ENCODE measurements around the gene STRN. TPM values are rescaled to one million over a fixed set of nuclear protein-coding genes. Genes with fewer than 3 reads are reported as not detected.

Gene STRN
- total and polyA plus RNA-seq, 9 of the 15 experiments (the other 6 are each of a cell fraction or from before 2014, with no cell fraction given): 1.3 to 31.2 (median 20.0) TPM

GRCh38 chr2:36811071-36811470 is 155.3 kb downstream of the STRN start:
- intact Hi-C loops (cut with micrococcal nuclease) (loop anchor here (10.0 kb wide), 1 partner anchor 104 kb away; no protein-coding TSS in a partner anchor), in situ Hi-C loops (cut with MboI) (no loop called here)
- no peak overlapping the region for H2AFZ ChIP-seq (ENCODE audit: low read depth, low read length)
- CTCF ChIA-PET (ENCODE audit: low intra/inter-chr PET ratio): no interaction called here
- H4K20me1 ChIP-seq (replicated peaks; ENCODE audit: control insufficient read depth, insufficient read depth, low read length): no peaks in the 10 kb centered on the region
- no peaks in the 10 kb centered on the region for H3K36me3 ChIP-seq (ENCODE audit: control insufficient read depth, insufficient read depth, low read length)
- POLR2A ChIA-PET: interaction anchor here (1.5 to 1.7 kb wide), 2 partner anchors 10 to 13 kb away, joined by 3 to 7 read pairs; no protein-coding TSS in a partner anchor
- H3K9ac ChIP-seq (ENCODE audit: insufficient read depth in 1 of 2, low read depth in 2 of 2, low read length in 2 of 2): no peak overlapping the region
- no peak overlapping the region for H3K4me3 ChIP-seq
- no peaks in the 10 kb centered on the region for H3K9me1 ChIP-seq (ENCODE audit: control insufficient read depth, insufficient read depth, low read length)
- ATAC-seq: no peak
- no peak for TF ChIP-seq SNIP1 (IDR thresholded peaks at IDR 0.05; ENCODE audit: low read depth)
- no peak for TF ChIP-seq ZNF274 (IDR thresholded peaks at IDR 0.05; ENCODE audit: borderline replicate concordance, low read depth, low read length)
- no peak for TF ChIP-seq MYNN (IDR thresholded peaks at IDR 0.05)
- TF ChIP-seq MYNN (CRISPR knock-in tag; IDR thresholded peaks at IDR 0.05): no peak
- no peak for TF ChIP-seq NCOA4 (IDR thresholded peaks at IDR 0.05; ENCODE audit: partially characterized antibody)
- TF ChIP-seq ZBTB40 (IDR thresholded peaks at IDR 0.05): no peak
- no peak for TF ChIP-seq ZBTB40 (CRISPR knock-in tag; IDR thresholded peaks at IDR 0.05)
- TF ChIP-seq BRD4 (IDR thresholded peaks at IDR 0.05): no peak
- no peak for TF ChIP-seq ZNF121 (CRISPR knock-in tag; conservative IDR thresholded peaks at IDR 0.05)
- no peak for TF ChIP-seq SMARCA4 (IDR thresholded peaks at IDR 0.05)
- no peak for TF ChIP-seq PYGO2 (tag; IDR thresholded peaks at IDR 0.05)
- no peak for TF ChIP-seq GTF2E2 (tag; IDR thresholded peaks at IDR 0.05)
- no peak for TF ChIP-seq ZNF133 (CRISPR knock-in tag; IDR thresholded peaks at IDR 0.05)
- TF ChIP-seq RBM14 (IDR thresholded peaks at IDR 0.05; ENCODE audit: borderline replicate concordance, insufficient read depth, low read depth, low read length): no peak
- TF ChIP-seq DMBX1 (CRISPR knock-in tag; IDR thresholded peaks at IDR 0.05; ENCODE audit: borderline replicate concordance): no peak
- TF ChIP-seq ZNF717 (CRISPR knock-in tag; IDR thresholded peaks at IDR 0.05): no peak
- H3K27ac ChIP-seq (ENCODE audit: extremely low read depth, low read depth, low read length): no peak overlapping the region
- peaks cover 2 to 7% of the 10 kb centered on the region in 2 experiments; a peak in 2 of 5 replicates for H3K4me1 ChIP-seq (replicated peaks in 1 of 2; ENCODE audit: control insufficient read depth in 2 of 2, insufficient read depth in 2 of 2, low read length in 2 of 2)
- peaks cover 2 to 19% of the 10 kb centered on the region in 2 experiments; a peak in 3 of 5 replicates for H3K27me3 ChIP-seq (ENCODE audit: control insufficient read depth in 2 of 2, insufficient read depth in 2 of 2, low read length in 2 of 2)
- WGBS (ENCODE audit: insufficient coverage, low coverage, missing lambda C conversion rate): 14% methylated on average over 5 of the region's 5 CpGs
- H3K4me2 ChIP-seq (ENCODE audit: insufficient read depth, low read length): no peak overlapping the region
- H3K9me3 ChIP-seq (replicated peaks; ENCODE audit: control insufficient read depth, insufficient read depth, low read depth, low read length): no peaks in the 10 kb centered on the region
- FAIRE-seq: no peak
- DNase-seq (ENCODE audit: extremely low read depth in 1 of 4, low spot score in 3 of 4): no peak
- BruUV-seq (replicated peaks): no TSS peak
- H3K79me2 ChIP-seq (ENCODE audit: control insufficient read depth, insufficient read depth, low read length): no peaks in the 10 kb centered on the region

Data from K562 (cell line).